Activated CD4-positive, alpha-beta memory T cell treated with anti-CD3 and anti-CD28 coated beads for 36 hours (primary cell): Measurements from ENCODE around the gene PCDH9. TPM values are rescaled to one million over a fixed set of nuclear protein-coding genes. Genes with fewer than 3 reads are reported as not detected.

Experiments used
- CTCF ChIA-PET: fragments of 350-600 bp; sonication (Branson Sonifier 250); formaldehyde crosslinking; loops from one replicate; lab custom pipeline; 2021; ENCODE audit warnings: antibody characterized with exemption, inconsistent platforms; lab: Charles Lee
- POLR2A ChIA-PET: fragments of 350-600 bp; sonication (Branson Sonifier 250); formaldehyde crosslinking; loops from one replicate; lab custom pipeline; 2021; ENCODE audit warnings: antibody characterized with exemption; lab: Charles Lee
- DNase-seq: peaks from one replicate; pipeline ENCODE4 v3.0.0-alpha.2; 2020
- H3K27ac Mint-ChIP-seq: one replicate; pipeline ENCODE4 v1.8.0; 2021; ENCODE audit warnings: mixed read lengths
- H3K27me3 Mint-ChIP-seq: one replicate; pipeline ENCODE4 v1.8.0; 2021; ENCODE audit warnings: mixed read lengths
- H3K36me3 Mint-ChIP-seq: one replicate; pipeline ENCODE4 v1.8.0; 2021; ENCODE audit warnings: mixed read lengths
- H3K4me1 Mint-ChIP-seq: one replicate; pipeline ENCODE4 v1.8.0; 2021; ENCODE audit warnings: low read depth, mixed read lengths
- H3K4me3 Mint-ChIP-seq: one replicate; pipeline ENCODE4 v1.8.0; 2021; ENCODE audit warnings: mild to moderate bottlenecking, mixed read lengths
- H3K9me3 Mint-ChIP-seq: one replicate; pipeline ENCODE4 v1.8.0; 2021; ENCODE audit warnings: mixed read lengths
- intact Hi-C: fragments of 100-400 bp; cut with micrococcal nuclease; formaldehyde crosslinking; loops from one replicate; pipeline ENCODE4 v1.15.1; 2023
- total RNA-seq, 2 experiments: library from RNA; stranded (reverse); gene quantifications; one replicate each; pipeline ENCODE4 v1.2.3, GENCODE V29; 2021

PCDH9 gene
- total RNA-seq, 2 experiments from 2014 or later: under 0.01 to 0.02 TPM

- no peak overlapping the region for H3K27ac Mint-ChIP-seq
- H3K4me1 Mint-ChIP-seq: no peaks in the 10 kb centered on the region
- no peaks in the 10 kb centered on the region for H3K27me3 Mint-ChIP-seq
- no peaks in the 10 kb centered on the region for H3K36me3 Mint-ChIP-seq
- H3K4me3 Mint-ChIP-seq: no peak overlapping the region
- intact Hi-C loops: no loop called here
- H3K9me3 Mint-ChIP-seq: no peaks in the 10 kb centered on the region
- ChIA-PET CTCF (interaction anchor here (0.7 kb wide), 1 partner anchor 71 kb away, joined by 3 read pairs; no protein-coding TSS in a partner anchor), POLR2A (no interaction called here)
- DNase-seq: no peak
Observed at GRCh38 chr13:67184247-67184646, 45.9 kb downstream of the PCDH9 start.

- POLR2A ChIA-PET: no interaction called here
- Mint-ChIP-seq H3K27me3 (no peaks in the 10 kb centered on the region), H3K27ac (no peak overlapping the region), H3K4me3 (no peak overlapping the region), H3K4me1 (no peaks in the 10 kb centered on the region), H3K36me3 (no peaks in the 10 kb centered on the region), H3K9me3 (no peaks in the 10 kb centered on the region)
- CTCF ChIA-PET: no interaction called here
- DNase-seq: no peak
- intact Hi-C loops: no loop called here
Observed at GRCh38 chr13:67183151-67183550, 47.0 kb downstream of the PCDH9 start.

GRCh38 chr13:67175836-67176459, 54.2 kb downstream of the PCDH9 start:
- Mint-ChIP-seq H3K9me3 (no peaks in the 10 kb centered on the region), H3K4me1 (no peaks in the 10 kb centered on the region), H3K4me3 (no peak overlapping the region), H3K27ac (no peak overlapping the region), H3K27me3 (no peaks in the 10 kb centered on the region), H3K36me3 (no peaks in the 10 kb centered on the region)
- intact Hi-C loops: no loop called here
- no peak for DNase-seq
- ChIA-PET POLR2A (no interaction called here), CTCF (no interaction called here)

- Mint-ChIP-seq H3K4me1 (no peaks in the 10 kb centered on the region), H3K9me3 (no peaks in the 10 kb centered on the region), H3K4me3 (no peak overlapping the region), H3K27ac (no peak overlapping the region), H3K27me3 (no peaks in the 10 kb centered on the region), H3K36me3 (no peaks in the 10 kb centered on the region)
- intact Hi-C loops: no loop called here
- ChIA-PET POLR2A (no interaction called here), CTCF (no interaction called here)
- DNase-seq: no peak
Observed at GRCh38 chr13:67168384-67168783, 61.8 kb downstream of the PCDH9 start.

- H3K27ac Mint-ChIP-seq: no peak overlapping the region
- H3K4me1 Mint-ChIP-seq: no peaks in the 10 kb centered on the region
- no peaks in the 10 kb centered on the region for H3K27me3 Mint-ChIP-seq
- CTCF ChIA-PET: no interaction called here
- intact Hi-C loops: no loop called here
- no peak overlapping the region for H3K4me3 Mint-ChIP-seq
- no peaks in the 10 kb centered on the region for H3K9me3 Mint-ChIP-seq
- H3K36me3 Mint-ChIP-seq: no peaks in the 10 kb centered on the region
- no peak for DNase-seq
- POLR2A ChIA-PET: no interaction called here
Observed at GRCh38 chr13:67167420-67167819, 62.7 kb downstream of the PCDH9 start.

GRCh38 chr13:67161176-67161575, 69.0 kb downstream of the PCDH9 start:
- no peak for DNase-seq
- Mint-ChIP-seq H3K27ac (no peak overlapping the region), H3K27me3 (no peaks in the 10 kb centered on the region), H3K36me3 (no peaks in the 10 kb centered on the region), H3K9me3 (no peaks in the 10 kb centered on the region), H3K4me3 (no peak overlapping the region), H3K4me1 (no peaks in the 10 kb centered on the region)
- ChIA-PET POLR2A (no interaction called here), CTCF (no interaction called here)
- intact Hi-C loops: no loop called here

- H3K9me3 Mint-ChIP-seq: no peaks in the 10 kb centered on the region
- H3K27me3 Mint-ChIP-seq: peaks cover 2% of the 10 kb centered on the region
- H3K27ac Mint-ChIP-seq: no peak overlapping the region
- POLR2A ChIA-PET: no interaction called here
- no peak for DNase-seq
- no peak overlapping the region for H3K4me3 Mint-ChIP-seq
- intact Hi-C loops: no loop called here
- no peaks in the 10 kb centered on the region for H3K36me3 Mint-ChIP-seq
- H3K4me1 Mint-ChIP-seq: no peaks in the 10 kb centered on the region
- CTCF ChIA-PET: no interaction called here
Observed at GRCh38 chr13:67158903-67159302, 71.2 kb downstream of the PCDH9 start.

- intact Hi-C loops: no loop called here
- no peak overlapping the region for H3K27ac Mint-ChIP-seq
- no peak overlapping the region for H3K4me3 Mint-ChIP-seq
- peaks cover 2% of the 10 kb centered on the region for H3K27me3 Mint-ChIP-seq
- DNase-seq: no peak
- no peaks in the 10 kb centered on the region for H3K36me3 Mint-ChIP-seq
- ChIA-PET POLR2A (no interaction called here), CTCF (no interaction called here)
- no peaks in the 10 kb centered on the region for H3K4me1 Mint-ChIP-seq
- no peaks in the 10 kb centered on the region for H3K9me3 Mint-ChIP-seq
Observed at GRCh38 chr13:67156723-67157060, 73.4 kb downstream of the PCDH9 start.

- intact Hi-C loops: no loop called here
- Mint-ChIP-seq H3K27ac (no peak overlapping the region), H3K36me3 (no peaks in the 10 kb centered on the region), H3K9me3 (no peaks in the 10 kb centered on the region), H3K4me3 (no peak overlapping the region), H3K27me3 (peaks cover 2% of the 10 kb centered on the region), H3K4me1 (no peaks in the 10 kb centered on the region)
- ChIA-PET CTCF (no interaction called here), POLR2A (no interaction called here)
- DNase-seq: no peak
Observed at GRCh38 chr13:67155898-67156722, 74.0 kb downstream of the PCDH9 start.

- H3K36me3 Mint-ChIP-seq: no peaks in the 10 kb centered on the region
- DNase-seq: no peak
- peaks cover 2% of the 10 kb centered on the region for H3K27me3 Mint-ChIP-seq
- intact Hi-C loops: no loop called here
- no peaks in the 10 kb centered on the region for H3K9me3 Mint-ChIP-seq
- H3K27ac Mint-ChIP-seq: no peak overlapping the region
- CTCF ChIA-PET: no interaction called here
- POLR2A ChIA-PET: no interaction called here
- H3K4me3 Mint-ChIP-seq: no peak overlapping the region
- H3K4me1 Mint-ChIP-seq: no peaks in the 10 kb centered on the region
Observed at GRCh38 chr13:67152085-67152484, 78.1 kb downstream of the PCDH9 start.

- POLR2A ChIA-PET: no interaction called here
- no peak overlapping the region for H3K4me3 Mint-ChIP-seq
- no peak for DNase-seq
Observed at GRCh38 chr13:67151652-67152051, 78.5 kb downstream of the PCDH9 start.

GRCh38 chr13:67150608-67151007, 79.5 kb downstream of the PCDH9 start:
- ChIA-PET POLR2A (no interaction called here), CTCF (no interaction called here)
- Mint-ChIP-seq H3K27me3 (no peaks in the 10 kb centered on the region), H3K27ac (no peak overlapping the region), H3K36me3 (no peaks in the 10 kb centered on the region), H3K9me3 (no peaks in the 10 kb centered on the region), H3K4me1 (no peaks in the 10 kb centered on the region), H3K4me3 (no peak overlapping the region)
- DNase-seq: no peak
- intact Hi-C loops: no loop called here

More at GRCh38 chr13:67151652-67152051, 78.5 kb downstream of the PCDH9 start:
- no peaks in the 10 kb centered on the region for H3K9me3 Mint-ChIP-seq
- intact Hi-C loops: no loop called here
- H3K4me1 Mint-ChIP-seq: no peaks in the 10 kb centered on the region
- H3K36me3 Mint-ChIP-seq: no peaks in the 10 kb centered on the region
- CTCF ChIA-PET: no interaction called here
- H3K27me3 Mint-ChIP-seq: peaks cover 2% of the 10 kb centered on the region
- no peak overlapping the region for H3K27ac Mint-ChIP-seq

- intact Hi-C loops: no loop called here
- H3K9me3 Mint-ChIP-seq: no peaks in the 10 kb centered on the region
- no peaks in the 10 kb centered on the region for H3K36me3 Mint-ChIP-seq
- CTCF ChIA-PET: no interaction called here
- H3K4me1 Mint-ChIP-seq: no peaks in the 10 kb centered on the region
- H3K27ac Mint-ChIP-seq: no peak overlapping the region
- DNase-seq: no peak
- H3K27me3 Mint-ChIP-seq: no peaks in the 10 kb centered on the region
- POLR2A ChIA-PET: no interaction called here
- no peak overlapping the region for H3K4me3 Mint-ChIP-seq
Observed at GRCh38 chr13:67148161-67148571, 82.0 kb downstream of the PCDH9 start.
